Natural killer cell (primary cell): ENCODE results near the gene TNFAIP8L2. TPM values are rescaled to one million over a fixed set of nuclear protein-coding genes. Genes with fewer than 3 reads are reported as not detected.
A peak's percentile ranks its signal among the peaks of the same experiment; 100 is the strongest.

Experiments used
- ATAC-seq, 3 donors: fragments of 150-1000 bp in 2 of 3; fragments of 200-7000 bp in 1 of 3; cut with Tn5 transposase; 1 replicate in 1 of 3; 2 replicates in 2 of 3; pipeline ENCODE4 v1.10.0; 2021; ENCODE audit warnings: mild to moderate bottlenecking in 2 of 3, moderate library complexity in 2 of 3
- DNase-seq, 2 donors: peaks; one replicate each; pipeline versions ENCODE4 v3.0.0 to v3.0.0-alpha.2; 2013 to 2021; ENCODE audit warnings: mixed read lengths in 1 of 2
- H3K27ac ChIP-seq: one replicate; pipeline ENCODE4 v1.5.1; 2013; ENCODE audit warnings: mild to moderate bottlenecking, low read length
- H3K27me3 ChIP-seq: one replicate; pipeline ENCODE4 v1.6.1; 2013; ENCODE audit warnings: low read length; ENCODE audit not compliant: control insufficient read depth, insufficient read depth
- H3K36me3 ChIP-seq: one replicate; pipeline ENCODE4 v1.6.1; 2013; ENCODE audit warnings: low read length; ENCODE audit not compliant: control insufficient read depth, insufficient read depth
- H3K4me1 ChIP-seq: one replicate; pipeline ENCODE4 v1.6.1; 2013; ENCODE audit warnings: low read length; ENCODE audit not compliant: control insufficient read depth, insufficient read depth
- H3K4me3 ChIP-seq: one replicate; pipeline ENCODE4 v1.5.1; 2013; ENCODE audit warnings: low read length
- H3K9me3 ChIP-seq: one replicate; pipeline ENCODE4 v1.6.1; 2013; ENCODE audit warnings: low read length; ENCODE audit not compliant: control insufficient read depth, insufficient read depth
- H3K27ac Mint-ChIP-seq, 2 donors: one replicate each; pipeline ENCODE4 v1.8.0; 2022; ENCODE audit warnings: mild to moderate bottlenecking in 2 of 2, mixed read lengths in 2 of 2, moderate library complexity in 1 of 2
- H3K27me3 Mint-ChIP-seq, 2 donors: one replicate each; pipeline ENCODE4 v1.8.0; 2022; ENCODE audit warnings: low read depth in 2 of 2, mixed read lengths in 2 of 2
- H3K36me3 Mint-ChIP-seq: one replicate; pipeline ENCODE4 v1.8.0; 2022; ENCODE audit warnings: mixed read lengths
- H3K4me1 Mint-ChIP-seq, 2 donors: one replicate each; pipeline ENCODE4 v1.8.0; 2022; ENCODE audit warnings: mixed read lengths in 2 of 2
- H3K4me3 Mint-ChIP-seq: one replicate; pipeline ENCODE4 v1.8.0; 2022; ENCODE audit warnings: mild to moderate bottlenecking, moderate library complexity, mixed read lengths
- H3K9me3 Mint-ChIP-seq, 2 donors: one replicate each; pipeline ENCODE4 v1.8.0; 2022; ENCODE audit warnings: mixed read lengths in 2 of 2
- WGBS: methylation state at CpG from one replicate; pipeline ENCODE4 v1.1.7; 2013; ENCODE audit warnings: missing lambda C conversion rate; ENCODE audit not compliant: insufficient coverage; 5-methylcytosine and 5-hydroxymethylcytosine counted together
- intact Hi-C: fragments of 100-400 bp; cut with micrococcal nuclease; formaldehyde crosslinking; loops from one replicate; pipeline ENCODE4 v1.14.2; 2022
- total RNA-seq, 4 donors: library from RNA; stranded (reverse); fragments of 120-200 nt in 1 of 4; gene quantifications; one replicate each; pipeline versions ENCODE4 v1.2.3 to v1.2.4, GENCODE V29; 2013 to 2022
- TF ChIP-seq, protein P1 (sequence below): fragments of 200-600 bp; IDR thresholded peaks from one replicate; pipeline ENCODE4 v1.8.0; 2022; ENCODE audit warnings: antibody characterized with exemption

Gene TNFAIP8L2
- total RNA-seq, 3 donors from 2014 or later (not counting 1 experiment from before 2014, with no cell fraction given), result 4.8 to 14.5 (median 5.7) TPM

DNA sequence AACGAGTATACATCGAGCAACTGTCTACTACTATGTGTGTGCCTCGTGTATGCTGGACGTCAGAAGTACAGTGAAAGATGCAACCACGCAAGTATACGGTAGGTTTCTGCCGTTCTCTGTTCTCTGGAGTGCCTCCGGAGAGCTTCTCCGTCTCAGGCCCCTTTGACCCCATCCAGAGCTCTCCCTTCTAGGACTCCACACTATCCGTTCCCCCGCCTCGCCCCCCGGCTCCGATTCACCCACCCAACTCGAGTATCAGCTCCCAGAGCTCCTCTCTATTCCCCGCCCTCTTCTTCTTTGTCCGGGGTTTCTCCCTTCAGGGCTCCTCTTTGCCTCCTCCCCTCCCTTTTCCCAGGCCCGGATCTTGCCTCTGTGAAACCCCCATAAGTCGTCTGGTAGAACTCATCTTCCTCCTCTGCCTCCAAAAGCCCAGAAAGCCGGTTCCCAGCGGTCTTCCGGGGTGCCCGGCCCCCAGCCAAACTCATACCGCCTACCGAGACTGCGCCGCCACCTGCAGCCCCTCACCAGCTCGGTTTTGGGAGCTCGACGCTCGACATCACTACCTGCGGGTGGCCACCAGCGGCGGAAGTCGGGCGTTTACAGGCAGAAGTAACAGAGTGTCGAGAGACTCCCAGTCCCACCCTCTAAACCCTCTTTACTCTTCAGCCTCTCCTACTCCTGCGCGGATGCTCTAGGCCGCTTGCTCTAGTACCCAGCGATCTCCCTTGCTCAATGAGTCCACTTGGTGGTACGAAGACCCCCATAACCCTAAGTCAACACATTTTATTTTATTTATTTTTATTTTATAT is 33.4 kb downstream of the TNFAIP8L2 start, which contains the start of gene VPS72:
Gene VPS72 (minus strand): TSS at position 561 of the 809 bp plus-strand sequence. CDS start 76 bp downstream, at position 485.
- peak; percentile 73 to 93 for DNase-seq
- intact Hi-C loops, result loop anchor here (1.0 to 2.0 kb wide), 3 partner anchors 8 to 157 kb away; partner anchors contain the start of genes PIP5K1A, RFX5 and SCNM1
- Histone ChIP-seq H3K9me3 (no peaks in the 10 kb centered on the region), H3K27me3 (no peaks in the 10 kb centered on the region), H3K4me1 (peaks cover 19% of the 10 kb centered on the region), H3K4me3 (peak within 1 kb of the TSS; percentile 89), H3K27ac (peak within 1 kb of the TSS; percentile 85), H3K36me3 (peaks cover 8% of the 10 kb centered on the region)
- TF ChIP-seq, protein P1, sequence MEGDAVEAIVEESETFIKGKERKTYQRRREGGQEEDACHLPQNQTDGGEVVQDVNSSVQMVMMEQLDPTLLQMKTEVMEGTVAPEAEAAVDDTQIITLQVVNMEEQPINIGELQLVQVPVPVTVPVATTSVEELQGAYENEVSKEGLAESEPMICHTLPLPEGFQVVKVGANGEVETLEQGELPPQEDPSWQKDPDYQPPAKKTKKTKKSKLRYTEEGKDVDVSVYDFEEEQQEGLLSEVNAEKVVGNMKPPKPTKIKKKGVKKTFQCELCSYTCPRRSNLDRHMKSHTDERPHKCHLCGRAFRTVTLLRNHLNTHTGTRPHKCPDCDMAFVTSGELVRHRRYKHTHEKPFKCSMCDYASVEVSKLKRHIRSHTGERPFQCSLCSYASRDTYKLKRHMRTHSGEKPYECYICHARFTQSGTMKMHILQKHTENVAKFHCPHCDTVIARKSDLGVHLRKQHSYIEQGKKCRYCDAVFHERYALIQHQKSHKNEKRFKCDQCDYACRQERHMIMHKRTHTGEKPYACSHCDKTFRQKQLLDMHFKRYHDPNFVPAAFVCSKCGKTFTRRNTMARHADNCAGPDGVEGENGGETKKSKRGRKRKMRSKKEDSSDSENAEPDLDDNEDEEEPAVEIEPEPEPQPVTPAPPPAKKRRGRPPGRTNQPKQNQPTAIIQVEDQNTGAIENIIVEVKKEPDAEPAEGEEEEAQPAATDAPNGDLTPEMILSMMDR, result no peak
- H3K9me3 Mint-ChIP-seq, result no peaks in the 10 kb centered on the region
- ATAC-seq, result peak; percentile 95 to 98 (median 96)
- peaks cover 33 to 40% of the 10 kb centered on the region in 2 donors for H3K4me1 Mint-ChIP-seq
- H3K4me3 Mint-ChIP-seq, result peak within 1 kb of the TSS; percentile 100
- WGBS, result under 1% methylated on average over 41 of the region's 42 CpGs
- H3K27ac Mint-ChIP-seq, result peak within 1 kb of the TSS; percentile 97 to 98
- H3K27me3 Mint-ChIP-seq, result peaks cover 6 to 7% of the 10 kb centered on the region in 2 donors
- no peaks in the 10 kb centered on the region for H3K36me3 Mint-ChIP-seq

DNA sequence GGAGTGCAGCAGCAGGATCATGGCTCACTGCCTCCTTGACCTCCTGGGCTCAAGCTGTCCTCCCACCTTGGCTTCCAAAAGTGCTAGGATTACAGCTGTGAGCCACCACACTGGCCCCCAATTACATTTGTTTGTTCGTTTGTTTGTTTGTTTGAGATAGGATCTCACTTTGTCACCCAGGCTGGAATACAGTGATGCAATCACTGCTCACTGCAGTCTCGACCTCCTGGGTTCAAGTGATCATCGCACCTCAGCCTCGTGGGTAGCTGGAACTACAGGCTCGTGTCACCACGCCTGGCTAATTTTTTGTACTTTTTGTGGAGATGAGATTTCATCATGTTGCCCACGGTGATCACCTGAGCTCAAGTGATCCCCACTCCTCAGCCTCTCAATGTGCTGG is 35.6 kb downstream of the TNFAIP8L2 start:
- intact Hi-C loops, result no loop called here
- TF ChIP-seq, protein P1, result no peak
- peaks cover 7 to 10% of the 10 kb centered on the region in 2 donors for H3K27me3 Mint-ChIP-seq

DNA sequence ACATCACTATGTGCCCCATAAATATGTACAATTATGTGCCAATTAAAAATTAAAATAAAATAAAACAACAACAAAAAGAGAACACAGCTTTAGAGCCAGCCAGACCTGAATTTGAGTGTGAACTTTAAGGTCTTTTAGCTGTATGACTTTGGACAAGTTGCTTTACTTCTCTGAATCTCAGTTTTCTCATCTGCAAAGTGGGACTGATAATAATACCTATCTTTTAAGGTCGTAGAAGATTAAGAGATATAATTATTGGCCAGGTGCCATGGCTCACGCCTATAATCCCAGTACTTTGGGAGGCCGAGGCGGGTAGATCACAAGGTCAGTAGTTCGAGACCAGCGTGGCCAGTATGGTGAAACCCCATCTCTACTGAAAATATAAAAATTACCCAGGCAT is 36.9 kb downstream of the TNFAIP8L2 start:
- H3K27ac Mint-ChIP-seq, result no peak overlapping the region
- peaks cover 32 to 33% of the 10 kb centered on the region in 2 donors for H3K4me1 Mint-ChIP-seq
- no peak overlapping the region for H3K4me3 ChIP-seq
- no peaks in the 10 kb centered on the region for H3K27me3 ChIP-seq
- WGBS, result 75% methylated on average over 6 of the region's 6 CpGs
- H3K36me3 ChIP-seq, result no peaks in the 10 kb centered on the region
- H3K9me3 ChIP-seq, result no peaks in the 10 kb centered on the region
- H3K27me3 Mint-ChIP-seq, result peaks cover 7 to 10% of the 10 kb centered on the region in 2 donors
- ATAC-seq, result no peak
- intact Hi-C loops, result no loop called here
- DNase-seq, result no peak
- H3K4me1 ChIP-seq, result peaks cover 28% of the 10 kb centered on the region
- no peaks in the 10 kb centered on the region for H3K9me3 Mint-ChIP-seq
- no peak overlapping the region for H3K4me3 Mint-ChIP-seq
- no peak overlapping the region for H3K27ac ChIP-seq
- TF ChIP-seq, protein P1, result no peak
- no peaks in the 10 kb centered on the region for H3K36me3 Mint-ChIP-seq

More for the DNA sequence above, 35.6 kb downstream of the TNFAIP8L2 start:
- H3K4me1 ChIP-seq, result peaks cover 21% of the 10 kb centered on the region
- no peak for DNase-seq
- H3K27me3 ChIP-seq, result no peaks in the 10 kb centered on the region
- WGBS, result 71% methylated on average over 7 of the region's 7 CpGs
- Mint-ChIP-seq H3K4me1 (peaks cover 28 to 38% of the 10 kb centered on the region in 2 donors), H3K9me3 (no peaks in the 10 kb centered on the region), H3K36me3 (no peaks in the 10 kb centered on the region), H3K4me3 (no peak overlapping the region), H3K27ac (no peak overlapping the region)
- no peak for ATAC-seq
- no peaks in the 10 kb centered on the region for H3K36me3 ChIP-seq
- H3K4me3 ChIP-seq, result no peak overlapping the region
- H3K9me3 ChIP-seq, result no peaks in the 10 kb centered on the region
- no peak overlapping the region for H3K27ac ChIP-seq
